ENCODE results near the gene MB. TPM values are rescaled to one million over a fixed set of nuclear protein-coding genes. Genes with fewer than 3 reads are reported as not detected.

Gene MB
- total and polyA plus RNA-seq, 2 donors from 2014 or later, result 0.84 TPM; not detected in 1

DNA sequence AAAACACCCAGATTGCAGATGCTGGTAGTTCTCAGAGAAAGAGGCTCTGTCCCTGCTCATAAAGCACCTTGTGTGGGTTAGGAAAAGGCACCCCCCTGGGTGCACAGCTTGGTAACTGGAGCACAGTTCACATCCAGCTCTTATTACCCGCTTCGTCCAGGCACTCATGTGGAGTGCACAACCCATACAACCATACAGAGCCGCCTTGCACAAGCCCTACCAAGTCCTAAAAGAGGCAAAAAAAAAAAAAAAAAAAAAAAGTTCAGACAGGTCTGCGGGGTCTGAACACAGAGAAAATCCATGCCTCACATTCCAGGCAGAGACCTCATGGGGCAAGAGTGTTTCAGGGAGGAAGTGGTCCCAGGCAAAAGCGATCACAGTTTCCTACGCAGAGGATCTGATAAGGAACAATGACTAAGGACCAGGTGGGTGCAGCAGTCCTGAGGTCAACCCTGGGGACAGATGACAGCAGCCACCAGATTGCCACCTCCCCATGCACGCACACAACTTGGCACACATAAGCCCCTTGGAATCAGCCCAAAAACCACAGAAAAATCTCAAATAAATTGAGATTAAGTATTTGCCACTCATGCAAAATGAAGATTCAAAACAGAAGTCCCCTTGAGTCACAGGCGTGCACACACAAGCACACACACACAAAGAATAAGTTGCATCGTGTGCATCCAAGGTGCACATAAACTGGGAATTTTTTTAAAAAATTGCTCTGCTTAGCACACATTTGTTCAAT lies 12.3 kb downstream of the MB start:
- Histone ChIP-seq H3K9me3 (ENCODE audit: control insufficient read depth in 2 of 3, insufficient read depth in 1 of 3, low read length in 3 of 3) (no peaks in the 10 kb centered on the region), H3K9ac (ENCODE audit: low read length in 3 of 3) (no peak overlapping the region), H3K36me3 (ENCODE audit: control insufficient read depth in 2 of 3, insufficient read depth in 3 of 3, low read length in 3 of 3) (no peaks in the 10 kb centered on the region), H3K4me1 (ENCODE audit: control insufficient read depth in 2 of 3, insufficient read depth in 2 of 3, low read depth in 1 of 3, low read length in 3 of 3) (no peaks in the 10 kb centered on the region), H3K27me3 (ENCODE audit: control insufficient read depth, insufficient read depth, low read length) (no peaks in the 10 kb centered on the region), H3K27ac (ENCODE audit: low read depth in 2 of 2, low read length in 2 of 2) (no peak overlapping the region), H3K4me3 (ENCODE audit: low read length in 3 of 3) (no peak overlapping the region)
- intact Hi-C loops (cut with DNase I), result no loop called here
- TF ChIP-seq, protein P1, sequence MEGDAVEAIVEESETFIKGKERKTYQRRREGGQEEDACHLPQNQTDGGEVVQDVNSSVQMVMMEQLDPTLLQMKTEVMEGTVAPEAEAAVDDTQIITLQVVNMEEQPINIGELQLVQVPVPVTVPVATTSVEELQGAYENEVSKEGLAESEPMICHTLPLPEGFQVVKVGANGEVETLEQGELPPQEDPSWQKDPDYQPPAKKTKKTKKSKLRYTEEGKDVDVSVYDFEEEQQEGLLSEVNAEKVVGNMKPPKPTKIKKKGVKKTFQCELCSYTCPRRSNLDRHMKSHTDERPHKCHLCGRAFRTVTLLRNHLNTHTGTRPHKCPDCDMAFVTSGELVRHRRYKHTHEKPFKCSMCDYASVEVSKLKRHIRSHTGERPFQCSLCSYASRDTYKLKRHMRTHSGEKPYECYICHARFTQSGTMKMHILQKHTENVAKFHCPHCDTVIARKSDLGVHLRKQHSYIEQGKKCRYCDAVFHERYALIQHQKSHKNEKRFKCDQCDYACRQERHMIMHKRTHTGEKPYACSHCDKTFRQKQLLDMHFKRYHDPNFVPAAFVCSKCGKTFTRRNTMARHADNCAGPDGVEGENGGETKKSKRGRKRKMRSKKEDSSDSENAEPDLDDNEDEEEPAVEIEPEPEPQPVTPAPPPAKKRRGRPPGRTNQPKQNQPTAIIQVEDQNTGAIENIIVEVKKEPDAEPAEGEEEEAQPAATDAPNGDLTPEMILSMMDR (IDR thresholded peaks at IDR 0.05; ENCODE audit: borderline replicate concordance, extremely low read depth, insufficient read depth), result no peak
- DNase-seq (peak in 1 of 5 donors; percentile 15), FAIRE-seq (no peak)

DNA sequence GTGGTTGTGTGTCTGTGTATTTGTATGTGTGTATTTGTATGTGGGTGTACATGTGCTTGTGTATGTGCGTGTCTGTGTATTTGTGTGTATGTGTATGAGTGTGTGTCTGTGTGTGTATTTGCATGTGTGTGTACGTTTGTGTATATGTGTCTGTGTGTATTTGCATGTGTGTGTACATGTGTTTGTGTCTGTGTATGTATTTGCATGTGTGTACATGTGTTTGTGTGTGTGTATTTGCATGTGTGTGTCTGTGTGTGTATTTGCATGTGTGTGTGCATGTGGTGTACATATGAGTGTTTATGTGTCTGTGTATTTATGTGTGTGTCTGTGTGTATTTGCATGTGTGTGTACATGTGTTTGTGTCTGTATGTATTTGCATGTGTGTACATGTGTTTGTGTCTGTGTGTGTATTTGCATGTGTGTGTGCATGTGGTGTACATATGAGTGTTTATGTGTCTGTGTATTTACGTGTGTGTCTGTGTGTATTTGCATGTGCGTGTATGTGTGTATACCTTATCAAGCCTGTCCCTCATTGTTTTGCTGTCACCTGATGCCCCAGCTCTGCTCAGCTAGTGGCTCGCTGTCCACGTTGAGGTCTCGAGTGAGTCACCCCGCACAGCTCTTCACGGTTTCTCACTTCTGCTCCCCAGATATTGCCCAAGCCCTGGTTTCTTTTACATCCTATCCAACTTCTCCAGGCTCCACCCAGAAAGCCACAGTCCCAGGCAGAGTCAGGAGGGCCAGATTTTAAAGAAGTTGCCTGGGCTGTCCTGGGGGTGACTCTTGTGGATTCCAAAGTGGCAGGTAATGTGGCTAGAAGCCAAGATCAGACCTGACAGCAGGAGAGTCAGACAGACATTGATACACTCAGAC lies 15.2 kb downstream of the MB start:
- no peak overlapping the region for H3K4me3 ChIP-seq (ENCODE audit: low read length in 3 of 3)
- no peak overlapping the region for H3K27ac ChIP-seq (ENCODE audit: low read depth in 2 of 2, low read length in 2 of 2)
- no peak overlapping the region for H3K9ac ChIP-seq (ENCODE audit: low read length in 3 of 3)
- FAIRE-seq, result no peak
- intact Hi-C loops (cut with DNase I), result no loop called here
- TF ChIP-seq, protein P1 (IDR thresholded peaks at IDR 0.05; ENCODE audit: borderline replicate concordance, extremely low read depth, insufficient read depth), result no peak
- H3K9me3 ChIP-seq (ENCODE audit: control insufficient read depth in 2 of 3, insufficient read depth in 1 of 3, low read length in 3 of 3), result no peaks in the 10 kb centered on the region
- H3K36me3 ChIP-seq (ENCODE audit: control insufficient read depth in 2 of 3, insufficient read depth in 3 of 3, low read length in 3 of 3), result no peaks in the 10 kb centered on the region
- H3K27me3 ChIP-seq (ENCODE audit: control insufficient read depth, insufficient read depth, low read length), result no peaks in the 10 kb centered on the region
- H3K4me1 ChIP-seq (ENCODE audit: control insufficient read depth in 2 of 3, insufficient read depth in 2 of 3, low read depth in 1 of 3, low read length in 3 of 3), result no peaks in the 10 kb centered on the region
- peak in 1 of 5 donors; percentile 27 for DNase-seq

DNA sequence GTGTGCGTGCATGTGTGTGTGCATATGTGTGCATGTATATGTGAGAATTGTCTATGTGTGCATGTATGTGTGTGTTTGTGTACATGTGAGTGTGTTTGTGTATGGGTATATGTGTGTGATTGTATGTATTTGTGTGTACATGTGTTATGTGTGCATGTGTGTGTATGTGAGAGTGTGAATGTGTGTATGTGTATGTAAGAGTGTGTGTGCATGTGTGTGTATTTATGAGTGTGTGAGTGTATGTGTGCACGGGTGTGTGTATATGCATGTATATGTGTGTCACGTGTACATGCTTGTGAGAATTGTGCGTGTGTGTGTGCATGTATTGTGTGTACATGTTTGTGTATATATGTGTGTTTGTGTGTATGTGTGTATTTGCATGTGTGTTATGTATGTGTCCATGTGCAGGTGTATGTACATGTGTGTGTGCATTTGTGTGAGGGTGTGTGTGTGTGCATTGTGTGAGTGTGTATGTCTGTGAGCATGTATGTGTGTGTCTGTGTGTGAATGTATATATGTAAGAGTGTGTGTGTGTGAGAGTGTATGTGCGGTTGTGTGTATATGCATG lies 16.0 kb downstream of the MB start:
- FAIRE-seq (no peak), DNase-seq (no peak)
- no peak overlapping the region for H3K4me3 ChIP-seq (ENCODE audit: low read length in 3 of 3)
- H3K27ac ChIP-seq (ENCODE audit: low read depth in 2 of 2, low read length in 2 of 2), result no peak overlapping the region
- H3K9me3 ChIP-seq (ENCODE audit: control insufficient read depth in 2 of 3, insufficient read depth in 1 of 3, low read length in 3 of 3), result no peaks in the 10 kb centered on the region
- no peaks in the 10 kb centered on the region for H3K27me3 ChIP-seq (ENCODE audit: control insufficient read depth, insufficient read depth, low read length)
- TF ChIP-seq, protein P1 (IDR thresholded peaks at IDR 0.05; ENCODE audit: borderline replicate concordance, extremely low read depth, insufficient read depth), result no peak
- no peaks in the 10 kb centered on the region for H3K36me3 ChIP-seq (ENCODE audit: control insufficient read depth in 2 of 3, insufficient read depth in 3 of 3, low read length in 3 of 3)
- H3K4me1 ChIP-seq (ENCODE audit: control insufficient read depth in 2 of 3, insufficient read depth in 2 of 3, low read depth in 1 of 3, low read length in 3 of 3), result no peaks in the 10 kb centered on the region
- intact Hi-C loops (cut with DNase I), result no loop called here
- H3K9ac ChIP-seq (ENCODE audit: low read length in 3 of 3), result no peak overlapping the region
